Stimulated activated CD4-positive, alpha-beta T cell treated with anti-CD3 and anti-CD28 coated beads, Interleukin-15, amount 100 ng/mL, for 24 hours (primary cell): ENCODE measurements around the gene AADAT.

Experiments used
- DNase-seq: peaks from one replicate; pipeline ENCODE4 v3.0.0-alpha.2; 2020

Gene AADAT

DNA sequence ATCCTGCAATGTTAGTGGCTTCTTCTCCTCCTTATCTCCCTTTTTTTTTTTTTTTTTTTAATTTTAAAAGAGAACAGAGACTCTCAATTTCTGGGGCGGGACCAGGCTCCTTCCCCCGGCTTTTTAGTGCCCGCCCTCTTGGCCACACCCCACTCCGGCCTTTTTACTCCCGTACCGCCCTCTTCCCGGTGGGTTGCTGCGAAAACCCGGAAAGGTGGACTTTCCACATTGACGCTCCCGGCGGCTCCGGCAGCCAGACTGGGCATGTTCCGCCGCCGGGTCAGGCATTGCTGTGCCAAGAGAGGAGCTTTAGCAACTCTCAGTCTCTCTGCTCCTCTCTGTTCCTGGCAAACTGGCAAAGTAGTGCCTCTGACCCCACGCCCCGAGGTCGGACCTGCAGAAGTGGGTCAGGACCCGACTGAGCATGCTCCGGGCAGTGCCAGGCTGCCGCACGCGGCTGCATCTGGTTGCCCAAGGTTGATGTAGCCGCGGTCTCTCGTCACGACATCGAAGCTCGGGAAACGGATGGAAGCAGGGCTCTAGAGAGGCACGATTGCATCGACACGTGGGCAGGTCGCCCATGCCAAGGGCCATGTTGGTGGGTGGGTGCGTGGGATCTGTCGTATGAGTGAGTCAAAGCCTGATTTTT, 62.5 kb downstream of the AADAT start:
- DNase-seq, result peak; percentile 94

DNA sequence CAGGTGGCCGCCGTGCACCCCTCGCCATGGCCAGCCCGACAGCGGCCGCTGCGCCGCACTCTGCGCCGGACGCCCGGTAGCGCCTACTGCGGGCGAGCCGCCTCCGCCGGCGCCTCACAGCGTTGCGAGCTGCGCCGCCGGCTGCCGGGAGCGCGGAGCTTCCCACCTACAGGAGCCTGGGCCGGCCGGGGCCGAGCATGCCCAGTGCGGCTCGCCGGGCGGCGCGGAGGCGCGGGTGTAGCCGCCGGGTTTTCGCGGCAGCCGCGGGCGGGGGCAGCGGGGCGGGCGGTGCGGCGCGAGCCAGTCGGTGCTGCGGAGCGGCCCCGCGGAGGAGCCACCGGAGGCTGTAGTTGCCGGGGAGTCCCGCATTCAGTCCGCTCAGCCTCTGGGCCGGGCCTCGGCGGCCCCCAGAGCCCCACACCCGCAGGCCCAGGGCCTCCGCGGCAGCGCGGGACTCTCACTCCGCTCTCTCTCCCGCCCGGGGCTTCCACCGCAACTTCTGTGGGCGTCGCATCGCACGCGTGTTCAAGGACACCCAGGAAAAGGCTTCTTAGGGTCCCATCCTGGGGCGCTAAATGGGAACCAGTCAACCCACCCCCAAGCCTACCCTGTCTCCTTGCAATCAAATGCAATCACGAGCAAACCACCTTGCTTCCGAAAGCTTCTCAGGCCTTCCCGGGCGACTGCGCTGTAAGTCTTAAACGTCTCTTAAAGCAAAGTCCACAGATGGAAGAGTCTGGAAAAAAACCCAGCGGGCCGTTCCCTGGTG, 63.3 kb downstream of the AADAT start, which contains the start of gene MFAP3L:
MFAP3L (minus strand) TSS at position 143 of the 769 bp plus-strand sequence. CDS start 20,518 bp downstream, outside the sequence.
- DNase-seq, result peak; percentile 86

DNA sequence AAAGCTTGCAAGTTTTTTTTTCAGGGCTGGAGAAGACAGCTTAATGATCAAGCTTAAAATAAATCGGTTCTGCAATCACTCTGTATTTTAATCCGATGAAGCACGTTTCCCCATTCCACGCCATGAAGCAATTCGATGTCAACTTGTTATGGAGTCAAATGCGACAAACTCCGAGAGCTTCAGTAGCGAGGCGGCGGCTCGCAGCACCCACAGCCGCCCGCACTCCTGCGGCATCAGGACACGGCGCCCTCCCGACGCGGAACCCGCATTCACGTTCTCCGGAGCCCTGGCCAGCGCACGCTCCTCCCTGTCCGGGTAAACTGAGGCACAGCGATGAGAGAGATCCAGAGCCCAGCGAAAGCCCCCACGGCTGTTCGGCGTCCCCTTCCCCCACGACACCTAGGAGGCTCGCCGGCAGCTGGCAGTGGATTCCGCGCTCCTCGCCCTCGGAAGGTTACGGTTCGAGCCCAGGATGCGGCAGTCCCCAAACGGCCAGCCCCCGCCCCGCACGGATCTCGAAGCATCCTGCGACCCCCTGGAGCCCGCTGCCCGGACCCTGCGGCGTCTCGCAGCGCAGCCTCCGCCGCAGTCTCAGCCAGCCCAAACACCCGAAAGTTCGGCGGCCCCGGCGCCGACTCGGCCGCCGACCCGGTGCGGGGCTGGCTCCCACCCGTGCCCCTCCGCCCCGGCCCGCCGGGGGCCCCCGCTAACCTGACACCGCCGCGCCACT, 64.1 kb downstream of the AADAT start:
- peak; percentile 35 for DNase-seq

DNA sequence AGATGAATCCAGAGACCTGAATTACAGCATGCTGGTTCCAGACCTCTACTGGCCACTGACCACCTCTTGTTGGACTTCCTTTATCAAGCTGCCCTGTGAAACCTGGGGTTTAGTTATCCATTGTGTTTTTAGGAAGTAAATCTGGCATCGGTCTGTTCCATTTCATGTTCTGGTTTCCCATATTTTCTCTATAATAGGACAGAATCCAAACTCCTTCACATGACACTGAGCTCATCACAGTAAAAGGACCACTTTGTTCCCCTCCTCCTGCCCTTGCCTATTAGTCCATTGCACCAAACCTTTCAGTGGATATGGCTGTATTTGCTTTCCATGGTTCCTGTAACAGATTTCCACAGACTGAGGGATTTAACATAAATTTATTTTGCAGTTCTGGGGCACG, 67.5 kb downstream of the AADAT start:
- DNase-seq, result no peak

DNA sequence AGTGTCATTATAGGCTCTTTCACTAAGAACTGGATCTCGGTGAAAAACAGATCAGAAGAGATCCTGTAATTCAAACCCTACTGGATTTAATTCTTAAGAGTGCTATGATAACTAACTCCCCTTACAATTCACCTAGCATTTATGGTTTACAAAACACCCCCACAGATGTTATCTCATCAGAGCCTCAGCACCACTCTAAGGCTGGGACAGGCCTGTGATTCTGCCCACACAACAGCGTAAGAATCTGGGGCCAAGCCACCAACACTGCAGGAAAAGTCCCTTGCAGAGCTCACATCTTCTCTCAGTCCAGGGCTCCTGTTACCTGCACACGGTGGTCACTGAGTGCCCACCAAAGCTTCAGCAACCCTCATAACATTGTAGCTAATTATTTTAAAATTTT, 72.5 kb downstream of the AADAT start:
- no peak for DNase-seq

DNA sequence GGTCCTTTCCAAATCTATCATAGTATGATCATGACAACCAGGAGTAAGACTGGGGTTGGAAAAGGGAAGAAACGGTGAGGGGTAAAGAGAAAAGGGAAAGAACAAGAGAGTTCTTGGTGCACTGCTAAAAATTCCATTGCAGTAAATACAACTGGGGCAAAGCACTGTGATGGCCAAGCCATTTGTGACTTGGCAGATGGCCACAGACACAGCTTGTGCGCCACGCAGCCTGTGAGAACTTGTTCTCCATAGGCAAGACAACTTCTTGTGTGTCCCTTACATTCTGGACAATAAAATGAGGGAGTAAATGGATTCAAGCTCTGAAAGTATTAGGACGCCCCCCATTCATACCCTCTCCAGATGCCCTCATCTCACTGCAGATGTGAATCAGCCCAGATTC, 74.5 kb downstream of the AADAT start:
- DNase-seq, result no peak

DNA sequence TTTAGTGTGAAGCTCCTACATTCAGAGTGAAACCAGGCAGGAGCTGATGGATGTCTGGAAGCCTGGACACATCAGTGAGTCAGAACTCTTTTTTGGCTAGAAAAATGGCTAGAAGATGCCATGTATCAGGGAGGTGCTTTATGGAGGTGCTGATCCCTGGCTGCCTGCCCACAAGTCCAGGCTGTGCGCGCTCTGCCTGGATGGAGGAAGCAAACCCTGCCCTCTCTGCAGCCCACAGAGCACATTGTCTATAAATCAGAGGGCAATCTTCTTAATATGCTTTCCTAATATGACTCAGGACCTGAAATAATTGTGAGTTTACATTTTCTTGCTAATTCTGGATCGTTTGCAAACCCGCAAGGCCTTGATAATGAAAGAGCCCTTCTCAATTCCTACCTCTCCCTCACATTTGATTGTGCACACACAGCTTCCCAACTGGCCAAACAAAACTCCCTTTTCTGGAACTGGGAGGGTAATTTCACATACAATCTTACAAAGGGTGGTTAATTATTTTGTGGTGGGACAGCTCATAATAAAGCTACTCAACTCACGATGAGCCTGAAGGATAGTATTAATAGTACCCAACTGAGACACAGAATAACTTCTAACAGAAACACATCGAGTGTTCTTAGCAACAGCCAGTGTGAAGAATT, 75.3 kb downstream of the AADAT start:
- no peak for DNase-seq

DNA sequence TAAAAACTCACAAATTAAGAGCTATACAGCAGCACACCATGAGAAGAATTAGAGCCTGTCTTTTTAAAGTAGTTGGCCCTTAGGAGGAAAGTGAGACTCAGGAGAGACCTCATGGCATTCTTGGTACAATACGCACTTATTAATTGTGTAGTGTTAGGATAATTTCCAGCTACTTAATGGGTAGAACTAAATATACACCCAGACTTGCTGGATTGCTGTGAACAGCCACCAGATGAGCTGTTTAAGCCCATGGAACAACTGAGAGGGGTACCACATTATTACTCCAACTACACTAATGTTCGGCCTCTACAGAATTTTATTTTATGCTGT, 77.2 kb downstream of the AADAT start:
- DNase-seq, result no peak

DNA sequence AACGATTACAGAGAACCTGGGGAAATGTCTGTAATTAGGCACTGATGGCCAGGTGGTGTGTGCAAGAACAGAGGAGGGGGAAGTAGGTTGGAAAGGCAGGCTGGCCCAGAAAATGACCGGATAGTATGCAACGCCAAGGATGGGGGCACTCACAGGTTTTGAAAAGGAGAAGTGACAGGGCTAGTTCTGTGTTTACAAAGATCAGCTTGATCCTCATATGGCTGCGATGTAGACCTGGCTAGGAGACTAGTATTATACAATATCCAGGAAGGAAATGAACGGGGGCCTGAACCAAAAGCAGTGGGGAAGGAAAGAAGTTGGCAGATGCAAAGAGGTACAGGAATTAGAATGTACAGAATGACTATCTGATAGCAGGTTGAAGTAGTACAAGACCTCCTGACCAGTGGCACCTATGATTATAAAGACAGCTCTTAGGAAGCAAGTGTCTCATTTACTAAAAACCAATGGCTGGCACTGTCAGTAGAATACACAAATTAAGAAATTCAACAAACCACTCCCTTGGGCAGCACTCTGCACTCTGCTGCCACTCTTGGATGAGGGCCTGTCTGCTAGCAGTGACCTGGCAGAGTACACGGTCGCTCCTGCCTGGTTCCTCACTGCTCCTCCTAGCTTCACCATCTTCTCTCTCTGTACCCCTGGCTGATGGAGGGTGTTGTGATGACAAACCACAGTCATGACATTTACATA, 77.7 kb downstream of the AADAT start:
- no peak for DNase-seq
